NCI-H2081 treated with DMSO at 0.1 percent for 48 hours (cell line): Measurements from ENCODE around the gene FAM118A.
"Not testable (repeated sequence)": the region's sequence is repeated elsewhere in the genome, so short reads cannot be mapped to it uniquely, and the experiment has no call there.

Experiments used
- DNase-seq: peaks from one replicate; lab custom pipeline; 2025; lab: John Stamatoyannopoulos, UW

The FAM118A gene

GRCh38 chr22:45284705-45285262 is 24.9 kb upstream of the FAM118A start, which contains the start of gene UPK3A:
Gene UPK3A, plus strand, starts transcription at chr22:45284949. Its CDS starts 65 bp downstream, at chr22:45285014.
- no peak for DNase-seq

GRCh38 chr22:45285263-45286058 is 24.3 kb upstream of the FAM118A start:
- DNase-seq, result no peak

GRCh38 chr22:45286854-45287551 is 22.7 kb upstream of the FAM118A start:
- no peak for DNase-seq

GRCh38 chr22:45290410-45290936 is 19.3 kb upstream of the FAM118A start:
- no peak for DNase-seq

- DNase-seq, result no peak
These were observed 18.4 kb upstream of the FAM118A start for GRCh38 chr22:45291061-45291930.

GRCh38 chr22:45291931-45292290 is 17.8 kb upstream of the FAM118A start:
- no peak for DNase-seq

GRCh38 chr22:45292731-45293442 is 16.8 kb upstream of the FAM118A start:
- DNase-seq, result no peak

- DNase-seq, result no peak
These were observed 15.7 kb upstream of the FAM118A start for GRCh38 chr22:45294030-45294429.

GRCh38 chr22:45295004-45295403 is 14.7 kb upstream of the FAM118A start:
- DNase-seq, result not testable (repeated sequence)

GRCh38 chr22:45295492-45295891 is 14.2 kb upstream of the FAM118A start:
- DNase-seq, result no peak

GRCh38 chr22:45296628-45297297 is 13.0 kb upstream of the FAM118A start:
- no peak for DNase-seq

- no peak for DNase-seq
These were observed 10.7 kb upstream of the FAM118A start for GRCh38 chr22:45298934-45299505.

GRCh38 chr22:45302751-45303150 is 7.0 kb upstream of the FAM118A start:
- no peak for DNase-seq

- no peak for DNase-seq
These were observed 6.6 kb upstream of the FAM118A start for GRCh38 chr22:45303181-45303580.

GRCh38 chr22:45304971-45305370 is 4.8 kb upstream of the FAM118A start:
- DNase-seq, result no peak

GRCh38 chr22:45305456-45306075 is 4.2 kb upstream of the FAM118A start:
- no peak for DNase-seq

- DNase-seq, result no peak
These were observed 3.6 kb upstream of the FAM118A start for GRCh38 chr22:45306139-45306538.

GRCh38 chr22:45308391-45308956 is 1.3 kb upstream of the FAM118A start:
- DNase-seq, result no peak

- DNase-seq, result no peak
These were observed 745 bp upstream of the FAM118A start for GRCh38 chr22:45308957-45309421.
